ENCODE data around the gene IMPG2.

Gene IMPG2

DNA sequence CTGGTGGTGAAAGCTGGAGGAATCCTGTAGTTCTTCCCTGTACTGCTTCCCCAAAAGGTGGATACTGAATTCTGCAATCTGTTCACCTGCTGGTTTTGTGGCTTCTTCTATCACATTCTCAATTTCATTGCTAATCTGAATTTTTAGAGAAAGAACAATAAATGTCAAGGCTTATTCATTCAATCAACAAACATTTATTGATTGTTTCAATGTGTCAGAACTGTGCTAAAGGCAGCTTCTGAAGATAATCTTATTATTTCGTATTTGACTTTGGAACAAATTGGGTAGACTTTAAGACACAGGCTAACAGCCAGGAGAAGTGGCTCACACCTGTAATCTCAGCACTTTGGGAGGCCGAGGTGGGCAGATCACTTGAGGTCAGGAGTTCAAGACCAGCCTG lies 46.8 kb downstream of the IMPG2 start:
- DNase-seq (ENCODE audit: low read depth), result no peak

GRCh38 chr3:101273156-101273555 lies 47.2 kb downstream of the IMPG2 start:
- no peak for DNase-seq (ENCODE audit: low read depth)

DNA sequence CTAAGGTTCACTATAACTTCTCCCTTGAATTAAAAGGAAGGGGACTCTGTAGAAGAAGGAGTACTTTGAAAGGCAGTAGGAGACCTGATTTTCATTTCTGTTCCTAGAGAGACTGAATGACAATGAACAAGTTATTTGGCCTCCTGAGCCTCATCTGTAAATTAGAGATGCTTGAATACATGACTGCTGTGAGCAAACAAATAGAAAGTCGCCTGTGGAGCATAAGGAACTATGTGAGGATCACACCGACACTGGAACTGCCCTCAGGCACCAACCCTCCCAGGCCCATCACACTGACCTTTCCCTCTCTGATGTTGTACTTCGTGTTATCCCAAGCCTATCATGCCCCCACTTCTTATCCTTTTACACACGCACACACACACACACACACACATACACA lies 48.6 kb downstream of the IMPG2 start:
- no peak for DNase-seq (ENCODE audit: low read depth)

DNA sequence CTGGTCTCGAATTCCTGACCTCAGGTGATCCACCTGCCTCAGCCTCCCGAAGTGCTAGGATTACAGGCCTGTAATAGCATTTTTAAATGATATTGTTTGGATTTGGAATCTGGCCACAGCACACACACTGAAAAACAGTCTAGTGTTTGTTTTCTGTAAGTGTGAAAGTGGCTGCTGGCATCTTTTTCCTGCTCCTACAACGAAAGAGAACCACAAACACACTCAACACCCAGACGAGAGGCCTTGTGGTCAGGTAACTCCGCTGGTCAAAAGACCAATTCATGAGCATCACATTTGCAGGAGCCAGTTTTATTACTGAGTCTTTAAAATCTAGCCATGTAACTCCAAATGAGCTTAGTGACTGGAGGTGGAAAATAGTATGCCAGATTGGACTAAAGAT lies 50.2 kb downstream of the IMPG2 start:
- DNase-seq (ENCODE audit: low read depth), result no peak

DNA sequence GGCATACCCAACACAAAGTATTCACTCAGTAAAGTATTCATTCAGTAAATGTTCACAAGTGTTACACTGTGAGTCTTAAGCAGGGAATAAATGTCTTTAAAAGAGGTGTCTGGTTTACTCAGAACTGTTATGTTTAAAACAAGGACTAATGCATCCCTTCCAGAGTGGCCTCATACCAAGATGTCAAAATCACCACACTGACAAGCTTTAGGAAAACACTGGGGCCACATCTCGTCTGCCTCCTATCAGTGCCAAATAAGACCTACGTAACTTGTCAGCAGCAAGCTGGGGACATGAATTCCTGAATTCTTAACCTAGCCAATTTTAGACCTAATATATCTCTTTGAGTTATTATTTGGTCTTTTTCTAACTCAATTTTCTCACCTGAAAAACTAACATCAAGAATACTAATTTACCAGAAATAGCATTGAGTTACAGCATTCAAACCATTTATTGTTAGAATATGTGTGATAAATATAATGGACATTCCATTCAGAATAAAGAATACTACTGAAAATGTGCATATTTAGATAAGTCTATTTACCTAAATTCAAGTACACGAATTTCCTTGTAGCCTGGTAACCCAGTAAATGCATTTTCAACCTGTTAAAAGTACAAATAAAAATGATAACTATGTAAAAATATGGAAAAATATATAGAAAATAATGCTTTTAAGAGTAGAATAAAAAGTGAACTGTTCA lies 51.3 kb downstream of the IMPG2 start:
- DNase-seq (ENCODE audit: low read depth), result no peak

DNA sequence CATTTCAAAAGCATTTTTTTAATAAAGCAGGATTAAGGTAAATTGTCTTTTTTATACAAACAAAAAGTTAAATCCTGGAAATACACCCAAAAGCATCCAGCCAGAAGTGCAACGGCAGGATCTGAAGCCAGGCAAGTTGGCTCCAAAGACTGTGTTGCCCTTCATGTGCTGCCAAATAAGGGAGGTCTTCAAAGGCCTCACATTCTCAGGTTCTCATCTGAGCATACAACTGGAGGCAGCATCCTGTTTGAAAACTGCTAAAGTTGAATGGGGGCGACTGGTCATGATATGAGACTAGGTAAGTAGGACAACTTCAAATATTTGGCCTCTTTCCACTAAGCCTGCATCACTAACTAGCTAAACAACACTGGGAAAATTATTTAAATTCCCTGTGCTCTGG lies 52.2 kb downstream of the IMPG2 start:
- DNase-seq (ENCODE audit: low read depth), result no peak

DNA sequence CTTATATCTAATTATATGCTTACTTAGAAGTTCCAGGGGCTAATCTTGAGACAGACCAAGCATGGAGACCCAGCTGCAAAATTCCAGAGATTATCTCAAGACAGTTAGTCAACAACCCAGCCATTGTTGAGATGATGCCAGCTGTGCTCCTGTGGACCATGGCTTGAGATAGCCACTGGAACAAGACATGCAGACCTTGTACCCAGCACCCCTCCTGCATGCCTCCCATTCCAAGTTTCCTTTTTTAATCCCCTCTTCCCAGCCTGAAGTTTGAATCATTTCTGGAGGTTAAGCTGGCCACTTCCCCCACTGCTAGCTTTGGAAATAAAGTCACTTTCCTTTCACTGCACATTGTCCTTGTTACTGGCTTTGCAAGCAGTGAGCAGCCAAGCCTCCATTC lies 53.8 kb downstream of the IMPG2 start:
- no peak for DNase-seq (ENCODE audit: low read depth)

DNA sequence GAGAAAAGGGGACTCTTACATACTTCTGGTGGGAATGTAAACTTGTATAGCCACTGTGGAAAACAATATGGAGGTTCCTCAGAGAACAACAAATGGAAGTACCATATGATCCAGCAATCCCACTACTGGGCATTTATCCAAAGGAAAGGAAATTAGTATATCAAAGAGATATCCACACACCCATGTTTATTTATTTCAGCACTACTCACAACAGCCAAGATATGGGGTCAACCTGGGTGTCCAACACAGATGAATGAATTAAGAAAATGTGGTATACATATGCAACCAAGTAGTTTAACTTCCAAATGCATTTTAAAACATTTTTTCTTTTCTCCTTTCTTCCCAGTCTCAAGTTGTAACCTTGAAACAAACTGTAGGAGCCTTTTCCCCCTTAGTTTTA lies 54.3 kb downstream of the IMPG2 start:
- no peak for DNase-seq (ENCODE audit: low read depth)

DNA sequence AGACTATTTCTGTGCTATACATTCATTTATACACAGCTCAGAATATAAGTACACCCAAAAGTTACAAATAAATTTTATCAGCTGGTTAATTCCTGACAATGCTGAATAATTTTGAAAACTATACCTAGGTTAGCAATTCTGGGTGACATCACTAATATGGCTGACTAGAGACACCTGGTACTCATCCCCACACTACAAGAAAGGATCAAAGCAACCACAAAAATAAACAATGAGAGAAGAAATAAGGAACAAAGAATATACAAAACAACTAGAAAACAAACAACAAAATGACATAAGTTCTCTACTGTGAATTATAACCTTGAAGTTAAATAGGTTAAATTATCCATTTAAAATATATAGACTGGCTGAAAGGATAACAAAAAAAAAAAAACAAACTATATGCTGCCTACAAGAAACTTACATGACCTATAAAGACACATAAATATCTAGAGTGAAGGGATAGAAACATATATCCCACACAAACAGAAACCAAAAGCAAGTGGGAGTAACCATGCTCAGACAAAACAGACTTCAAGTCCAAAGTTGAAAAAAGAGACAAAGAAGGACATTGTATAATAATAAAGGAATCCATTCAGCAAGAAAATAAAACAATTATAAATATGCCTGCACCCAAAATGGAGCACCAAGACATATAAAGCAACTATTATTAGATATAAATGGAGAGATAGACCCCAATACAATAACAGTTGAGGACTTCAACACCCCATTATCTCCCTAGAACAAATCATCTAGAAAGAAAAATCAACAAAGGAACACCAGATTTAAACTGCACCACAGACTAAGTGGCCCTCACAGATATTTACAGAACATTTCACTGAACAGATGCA lies 57.8 kb downstream of the IMPG2 start:
- no peak for DNase-seq (ENCODE audit: low read depth)

DNA sequence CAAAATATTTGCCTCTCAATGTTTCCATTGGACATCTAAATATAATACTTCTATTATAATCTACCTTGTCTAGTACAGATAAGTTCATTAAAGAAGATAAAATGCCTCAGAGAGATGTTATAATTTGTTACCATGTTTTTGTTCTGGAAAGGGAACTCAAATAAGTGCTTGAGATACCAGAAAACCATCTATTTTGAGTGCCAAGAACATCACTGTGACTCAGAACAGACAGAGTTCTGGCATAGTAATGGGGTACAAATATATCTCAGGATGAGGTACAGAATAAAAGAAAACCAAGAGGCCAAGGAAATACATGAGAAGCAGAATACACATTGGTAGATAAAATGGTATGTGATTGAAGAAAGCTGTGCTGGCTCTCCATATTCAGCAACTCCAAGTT lies 58.9 kb downstream of the IMPG2 start:
- DNase-seq (ENCODE audit: low read depth), result no peak

DNA sequence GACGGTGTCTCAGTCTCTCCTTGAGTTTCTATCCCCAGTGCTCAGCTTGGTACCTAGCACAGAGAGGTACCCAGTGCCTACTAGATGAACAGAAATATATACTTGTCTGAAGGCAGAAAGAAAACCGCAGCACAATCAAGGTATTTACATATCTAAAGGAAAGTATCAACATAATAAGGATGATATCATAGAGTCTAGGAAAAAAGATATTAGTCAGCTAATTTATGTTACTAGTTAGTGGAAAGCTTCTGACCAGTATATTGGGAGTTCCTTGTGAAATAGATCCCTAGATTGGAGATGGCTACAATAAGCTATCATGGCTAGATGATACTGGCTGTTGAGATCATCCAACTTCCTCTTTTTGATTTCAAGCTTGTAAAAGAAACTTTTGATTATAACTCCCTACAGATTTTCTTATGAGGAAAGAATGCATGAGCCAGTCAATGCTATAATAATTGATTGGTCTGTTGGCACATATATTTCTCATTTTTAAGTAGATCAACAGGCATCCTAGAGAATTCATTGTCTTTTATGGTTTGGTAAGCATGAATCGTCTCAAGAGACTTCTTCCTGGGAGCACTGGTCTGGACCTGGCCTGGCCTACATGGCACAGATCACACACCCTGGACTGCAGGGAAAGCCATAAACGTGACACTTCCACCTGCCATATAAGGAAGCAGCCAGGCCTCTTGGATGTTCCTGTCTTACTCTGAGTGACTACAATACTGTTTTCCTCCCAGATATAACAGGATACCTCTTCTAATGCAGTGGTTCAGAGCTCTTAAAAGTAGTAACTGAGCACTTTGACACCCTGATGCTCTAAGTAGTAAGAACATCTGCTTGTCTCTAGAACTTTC lies 60.7 kb downstream of the IMPG2 start:
- DNase-seq (ENCODE audit: low read depth), result no peak

GRCh38 chr3:101256511-101256910 lies 63.9 kb downstream of the IMPG2 start:
- no peak for DNase-seq (ENCODE audit: low read depth)

GRCh38 chr3:101255441-101255840 lies 64.9 kb downstream of the IMPG2 start:
- no peak for DNase-seq (ENCODE audit: low read depth)

GRCh38 chr3:101253396-101253795 lies 67.0 kb downstream of the IMPG2 start:
- DNase-seq (ENCODE audit: low read depth), result no peak

- DNase-seq (ENCODE audit: low read depth), result no peak
Observed at GRCh38 chr3:101252945-101253344, 67.4 kb downstream of the IMPG2 start.

DNA sequence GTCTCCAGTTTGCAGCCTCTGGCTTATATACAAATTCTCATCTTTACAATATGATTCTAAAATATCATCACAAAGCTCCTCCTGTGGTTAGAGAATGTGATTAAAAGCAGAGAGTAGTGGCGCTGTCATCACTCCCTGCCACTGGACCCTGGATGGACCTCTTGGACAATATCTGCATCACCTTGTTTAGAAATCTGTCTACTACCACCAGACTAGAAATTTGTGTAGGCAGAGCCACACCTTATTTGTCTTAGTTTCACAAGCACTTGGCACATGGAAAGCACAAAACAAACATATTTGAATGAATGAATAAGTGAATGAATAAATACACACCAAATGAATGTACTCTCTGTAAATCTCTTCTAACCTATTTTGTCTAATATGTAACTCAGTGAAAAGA lies 68.1 kb downstream of the IMPG2 start:
- DNase-seq (ENCODE audit: low read depth), result no peak

- no peak for DNase-seq (ENCODE audit: low read depth)
Observed at GRCh38 chr3:101251441-101251840, 68.9 kb downstream of the IMPG2 start.

DNA sequence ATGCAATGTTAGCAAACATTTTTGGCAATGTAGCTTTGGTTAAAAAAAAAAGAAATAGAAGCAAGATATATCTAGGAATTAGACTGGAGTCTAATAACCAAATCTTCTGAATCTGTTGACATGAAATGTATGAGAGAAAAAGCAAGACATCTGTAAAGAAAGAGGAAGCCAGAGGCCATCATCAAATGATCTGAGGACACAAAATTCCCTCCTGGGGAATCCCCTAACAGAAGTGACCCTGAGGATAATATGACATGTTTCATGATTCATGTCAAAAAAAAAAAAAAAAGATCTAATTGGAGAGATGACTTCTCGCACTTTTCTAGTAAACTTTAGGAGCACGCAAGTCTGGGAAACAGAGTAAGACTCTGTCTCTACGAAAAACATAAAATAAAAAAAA lies 70.9 kb downstream of the IMPG2 start:
- DNase-seq (ENCODE audit: low read depth), result no peak

DNA sequence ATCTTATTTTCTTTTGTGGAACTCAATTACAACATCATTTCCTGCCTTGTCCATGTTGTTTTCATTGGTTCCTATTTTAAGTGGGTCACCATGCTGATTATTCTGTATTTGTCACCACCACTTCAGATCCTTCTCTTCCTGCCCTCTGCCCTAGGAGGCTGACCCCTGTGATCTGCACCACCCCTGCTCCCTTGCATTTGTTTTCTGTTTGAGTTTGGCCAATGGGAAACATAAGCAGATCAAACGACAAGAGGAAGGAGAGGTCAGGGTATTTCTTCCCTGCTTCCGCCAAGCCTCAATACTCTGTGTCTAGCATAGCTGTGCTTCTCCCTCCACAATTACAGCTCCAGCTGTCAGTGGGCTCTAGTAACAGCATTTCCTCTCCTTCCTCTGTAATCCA lies 71.6 kb downstream of the IMPG2 start:
- DNase-seq (ENCODE audit: low read depth), result no peak

DNA sequence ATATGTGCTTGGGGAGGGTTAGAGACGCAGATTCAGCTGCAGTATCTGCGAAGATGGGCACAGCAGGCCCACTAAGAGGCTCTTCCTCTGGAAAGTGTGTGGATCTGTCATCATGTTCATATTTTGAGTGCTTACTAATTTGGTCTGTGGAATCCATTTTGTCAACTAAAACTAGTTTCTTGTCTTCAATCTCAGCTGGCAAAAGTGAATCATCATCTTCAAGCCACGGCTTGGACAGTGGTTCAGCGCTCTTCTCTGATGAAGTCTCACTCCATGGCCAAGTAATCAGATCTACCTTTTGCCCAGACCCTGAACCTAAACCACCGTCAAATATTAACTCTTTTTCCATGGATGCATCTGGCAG lies 76.2 kb downstream of the IMPG2 start:
- DNase-seq (ENCODE audit: low read depth), result no peak

GRCh38 chr3:101243285-101244211 lies 76.8 kb downstream of the IMPG2 start:
- DNase-seq (ENCODE audit: low read depth), result no peak

Data from stimulated activated CD8-positive, alpha-beta memory T cell treated with anti-CD3 and anti-CD28 coated beads, Interleukin-12 subunit alpha, Interleukin-12 subunit beta, amount 100 ng/mL, for 1 hour (primary cell).